Fibroblast of villous mesenchyme (primary cell): ENCODE measurements around the gene BTF3. TPM values are rescaled to one million over a fixed set of nuclear protein-coding genes. Genes with fewer than 3 reads are reported as not detected.

Experiments used
- DNase-seq: peaks from one replicate; pipeline ENCODE4 v3.0.0-alpha.2; 2010; ENCODE audit warnings: low read depth
- H3K4me3 ChIP-seq: 2 replicates; pipeline ENCODE4 v1.5.1; 2011; ENCODE audit warnings: low read depth, mild to moderate bottlenecking, low read length
- CTCF ChIP-seq: IDR thresholded peaks from 2 replicates; pipeline ENCODE4 v1.5.1; 2012; ENCODE audit warnings: low read depth, mild to moderate bottlenecking, low read length; ENCODE audit not compliant: insufficient read depth
- total RNA-seq: library from RNA; depleted of rRNA; stranded (reverse); fragments of >200 nt; gene quantifications from 2 replicates; pipeline ENCODE4 v1.2.3, GENCODE V29; 2012

BTF3 gene
- total RNA-seq, 1 donor: 216 TPM

- peak; percentile 88 for TF ChIP-seq CTCF
- H3K4me3 ChIP-seq: no peak overlapping the region
Observed at GRCh38 chr5:73519531-73520283, 21.5 kb downstream of the BTF3 start.

GRCh38 chr5:73522989-73523388 lies 24.7 kb downstream of the BTF3 start:
- H3K4me3 ChIP-seq: no peak overlapping the region
- TF ChIP-seq CTCF: no peak
- no peak for DNase-seq

More at GRCh38 chr5:73519531-73520283, 21.5 kb downstream of the BTF3 start:
- DNase-seq: peak; percentile 80

- no peak for DNase-seq
- TF ChIP-seq CTCF: no peak
- H3K4me3 ChIP-seq: no peak overlapping the region
Observed at GRCh38 chr5:73523861-73524260, 25.6 kb downstream of the BTF3 start.

GRCh38 chr5:73525606-73526203 lies 27.5 kb downstream of the BTF3 start:
- H3K4me3 ChIP-seq: no peak overlapping the region
- no peak for TF ChIP-seq CTCF

GRCh38 chr5:73528248-73528647 lies 30.0 kb downstream of the BTF3 start:
- TF ChIP-seq CTCF: no peak
- DNase-seq: no peak
- H3K4me3 ChIP-seq: no peak overlapping the region

More at GRCh38 chr5:73525606-73526203, 27.5 kb downstream of the BTF3 start:
- DNase-seq: no peak

- H3K4me3 ChIP-seq: no peak overlapping the region
- TF ChIP-seq CTCF: no peak
- no peak for DNase-seq
Observed at GRCh38 chr5:73529081-73529480, 30.8 kb downstream of the BTF3 start.

- DNase-seq: no peak
- no peak overlapping the region for H3K4me3 ChIP-seq
- TF ChIP-seq CTCF: no peak
Observed at GRCh38 chr5:73531356-73531755, 33.1 kb downstream of the BTF3 start.
